ENCODE data around the gene AGPS. TPM values are rescaled to one million over a fixed set of nuclear protein-coding genes. Genes with fewer than 3 reads are reported as not detected.

The AGPS gene
- total RNA-seq, 1 donor from 2014 or later, result 54.4 TPM

- Mint-ChIP-seq H3K4me1 (ENCODE audit: unreplicated experiment) (no peaks in the 10 kb centered on the region), H3K36me3 (ENCODE audit: low read depth, unreplicated experiment) (peaks cover 39% of the 10 kb centered on the region), H3K9me3 (ENCODE audit: unreplicated experiment) (no peaks in the 10 kb centered on the region), H3K4me3 (ENCODE audit: unreplicated experiment) (no peak overlapping the region), H3K27ac (ENCODE audit: unreplicated experiment) (no peak overlapping the region), H3K27me3 (ENCODE audit: unreplicated experiment) (no peaks in the 10 kb centered on the region)
- DNase-seq (ENCODE audit: low spot score), result no peak
- TF ChIP-seq CTCF (IDR thresholded peaks at IDR 0.05; ENCODE audit: unreplicated experiment), result no peak
Observed at GRCh38 chr2:177467646-177468045, 75.1 kb downstream of the AGPS start.

DNA sequence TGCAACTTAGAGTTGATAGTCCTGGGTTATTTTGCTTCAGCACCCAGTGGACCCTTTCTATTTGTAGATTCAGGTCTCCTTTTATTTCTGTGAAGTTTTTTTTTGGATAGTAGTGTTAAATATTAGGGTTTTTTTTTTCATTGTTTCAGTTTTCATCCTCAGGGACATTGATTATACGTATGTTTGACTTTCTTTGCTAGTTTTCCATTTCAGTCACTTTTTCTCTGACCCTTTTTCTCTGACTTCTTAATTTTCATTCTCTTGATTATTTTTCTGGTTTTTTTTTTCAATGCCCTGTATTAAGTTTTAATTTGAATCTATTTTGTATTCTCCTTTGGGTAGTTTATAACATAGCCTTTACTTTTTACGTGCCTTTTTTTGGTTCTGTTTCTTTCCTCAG lies 79.4 kb downstream of the AGPS start:
- no peaks in the 10 kb centered on the region for H3K27me3 Mint-ChIP-seq (ENCODE audit: unreplicated experiment)
- no peaks in the 10 kb centered on the region for H3K9me3 Mint-ChIP-seq (ENCODE audit: unreplicated experiment)

GRCh38 chr2:177474301-177474700 lies 81.7 kb downstream of the AGPS start:
- H3K4me1 Mint-ChIP-seq (ENCODE audit: unreplicated experiment), result no peaks in the 10 kb centered on the region
- no peak for DNase-seq (ENCODE audit: low spot score)
- H3K27me3 Mint-ChIP-seq (ENCODE audit: unreplicated experiment), result no peaks in the 10 kb centered on the region
- H3K9me3 Mint-ChIP-seq (ENCODE audit: unreplicated experiment), result no peaks in the 10 kb centered on the region
- TF ChIP-seq CTCF (IDR thresholded peaks at IDR 0.05; ENCODE audit: unreplicated experiment), result no peak
- H3K27ac Mint-ChIP-seq (ENCODE audit: unreplicated experiment), result no peak overlapping the region
- H3K4me3 Mint-ChIP-seq (ENCODE audit: unreplicated experiment), result no peak overlapping the region
- H3K36me3 Mint-ChIP-seq (ENCODE audit: low read depth, unreplicated experiment), result peaks cover 34% of the 10 kb centered on the region

More for the DNA sequence above, 79.4 kb downstream of the AGPS start:
- no peak for DNase-seq (ENCODE audit: low spot score)
- H3K4me3 Mint-ChIP-seq (ENCODE audit: unreplicated experiment), result no peak overlapping the region
- H3K36me3 Mint-ChIP-seq (ENCODE audit: low read depth, unreplicated experiment), result peaks cover 29% of the 10 kb centered on the region
- TF ChIP-seq CTCF (IDR thresholded peaks at IDR 0.05; ENCODE audit: unreplicated experiment), result no peak
- H3K27ac Mint-ChIP-seq (ENCODE audit: unreplicated experiment), result no peak overlapping the region
- H3K4me1 Mint-ChIP-seq (ENCODE audit: unreplicated experiment), result no peaks in the 10 kb centered on the region

GRCh38 chr2:177474998-177475397 lies 82.4 kb downstream of the AGPS start:
- DNase-seq (ENCODE audit: low spot score), result no peak
- Mint-ChIP-seq H3K4me3 (ENCODE audit: unreplicated experiment) (no peak overlapping the region), H3K27me3 (ENCODE audit: unreplicated experiment) (no peaks in the 10 kb centered on the region), H3K9me3 (ENCODE audit: unreplicated experiment) (no peaks in the 10 kb centered on the region), H3K4me1 (ENCODE audit: unreplicated experiment) (no peaks in the 10 kb centered on the region), H3K27ac (ENCODE audit: unreplicated experiment) (no peak overlapping the region), H3K36me3 (ENCODE audit: low read depth, unreplicated experiment) (peaks cover 36% of the 10 kb centered on the region)
- no peak for TF ChIP-seq CTCF (IDR thresholded peaks at IDR 0.05; ENCODE audit: unreplicated experiment)

DNA sequence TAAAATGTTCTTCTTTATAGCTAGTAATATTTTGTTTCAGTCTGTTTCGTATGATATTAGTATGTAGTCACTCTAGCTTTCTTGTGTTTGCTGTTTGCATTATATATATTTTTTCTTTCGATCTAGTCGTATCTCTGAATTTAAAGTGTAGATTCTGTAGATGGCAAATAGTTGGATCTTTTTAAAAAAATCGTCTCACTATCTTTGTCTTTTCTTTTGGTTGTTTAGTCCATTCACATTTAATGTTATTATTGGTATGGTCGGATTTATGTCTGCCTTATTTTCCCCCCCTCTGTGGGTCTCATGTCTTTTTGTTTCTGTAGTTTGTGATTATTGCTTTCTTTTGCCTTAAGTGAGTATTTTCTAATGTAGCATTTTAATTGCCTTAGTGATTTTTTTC lies 84.3 kb downstream of the AGPS start:
- Mint-ChIP-seq H3K9me3 (ENCODE audit: unreplicated experiment) (no peaks in the 10 kb centered on the region), H3K36me3 (ENCODE audit: low read depth, unreplicated experiment) (peaks cover 24% of the 10 kb centered on the region), H3K27me3 (ENCODE audit: unreplicated experiment) (no peaks in the 10 kb centered on the region), H3K27ac (ENCODE audit: unreplicated experiment) (no peak overlapping the region), H3K4me3 (ENCODE audit: unreplicated experiment) (no peak overlapping the region), H3K4me1 (ENCODE audit: unreplicated experiment) (no peaks in the 10 kb centered on the region)
- TF ChIP-seq CTCF (IDR thresholded peaks at IDR 0.05; ENCODE audit: unreplicated experiment), result no peak
- DNase-seq (ENCODE audit: low spot score), result no peak

All from endothelial cell (in vitro differentiated cells).